Ovary (tissue), 7 donors: Measurements from ENCODE around the gene C17orf114.

Experiments
- DNase-seq, 5 donors: peaks; one replicate each; pipeline ENCODE4 v3.0.0-alpha.2; 2019 to 2020
- H3K27ac ChIP-seq, 2 donors: fragments of 200-600 bp; one replicate each; pipeline versions ENCODE4 v1.5.1 to v1.8.0; 2019 to 2022
- H3K27me3 ChIP-seq: fragments of 200-600 bp; one replicate; pipeline ENCODE4 v1.8.0; 2022
- H3K36me3 ChIP-seq: fragments of 200-600 bp; sonication (generic); one replicate; pipeline ENCODE4 v1.5.1; 2019
- H3K4me1 ChIP-seq: one replicate; pipeline ENCODE4 v1.8.1; 2013; ENCODE audit warnings: mild to moderate bottlenecking, moderate library complexity; ENCODE audit not compliant: insufficient read depth
- H3K4me3 ChIP-seq: fragments of 200-600 bp; sonication (generic); one replicate; pipeline ENCODE4 v1.5.1; 2017
- H3K9me3 ChIP-seq, 2 donors: fragments of 200-600 bp in 1 of 2; sonication (generic) in 1 of 2; one replicate each; pipeline versions ENCODE4 v1.5.1 to v1.8.1; 2013 to 2019; ENCODE audit warnings: mild to moderate bottlenecking in 1 of 2, moderate library complexity in 1 of 2
- CTCF ChIP-seq, 3 donors: fragments of 450-650 bp in 2 of 3; fragments of 200-600 bp in 1 of 3; IDR thresholded peaks; one replicate each; pipeline versions ENCODE4 v1.5.1 to v1.8.0; 2016 to 2022; ENCODE audit warnings: antibody characterized with exemption in 3 of 3, mild to moderate bottlenecking in 1 of 3
- EP300 ChIP-seq: sonication (generic); formaldehyde crosslinking; IDR thresholded peaks from one replicate; pipeline ENCODE4 v1.6.1; 2017; ENCODE audit warnings: antibody characterized with exemption
- POLR2A ChIP-seq: fragments of 450-650 bp; IDR thresholded peaks from one replicate; pipeline ENCODE4 v1.6.1; 2017; ENCODE audit warnings: antibody characterized with exemption, mild to moderate bottlenecking, moderate library complexity
- WGBS, 3 donors: extraction: QIAGEN DNeasy Blood & Tissue Kit in 1 of 3; methylation state at CpG; one replicate each; pipeline versions ENCODE4 v1.1.5 to v1.1.7; 2013 to 2017; 5-methylcytosine and 5-hydroxymethylcytosine counted together
- intact Hi-C, 4 donors: fragments of 100-400 bp; cut with DNase I; formaldehyde crosslinking; loops; one replicate each; pipeline versions ENCODE4 v1.11.0 to v1.15.1; 2022 to 2023
- donor health status: DM: no; HTN: no; CAD: no; lungs with moderate emphysema.
- donor health status: DM: no; HTN: no; CAD: no.
- donor health status: Bipolar disorder and iron deficiency.
- donor health status: DM: no; HTN: no; CAD: no.
- donor health status: DM: yes; HTN: yes; CAD: no.

The C17orf114 gene

GRCh38 chr17:4807605-4808377 lies 5.7 kb upstream of the C17orf114 start:
- Histone ChIP-seq H3K27ac (peak overlapping the region in 1 of 2 donors; percentile 26), H3K4me3 (peak overlapping the region; percentile 84), H3K36me3 (no peaks in the 10 kb centered on the region), H3K4me1 (peaks cover 8% of the 10 kb centered on the region), H3K9me3 (no peaks in the 10 kb centered on the region), H3K27me3 (no peaks in the 10 kb centered on the region)
- peak; percentile 30 to 58 (median 54) for DNase-seq
- intact Hi-C loops: no loop called here
- TF ChIP-seq EP300 (no peak), CTCF (IDR thresholded peaks at IDR 0.05) (no peak), POLR2A (no peak)
- 26 to 28% (median 26%) methylated on average over 32 of the region's 32 CpGs for WGBS, 3 donors

- H3K27me3 ChIP-seq: no peaks in the 10 kb centered on the region
- H3K4me1 ChIP-seq: peaks cover 8% of the 10 kb centered on the region
- H3K4me3 ChIP-seq: peak within 1 kb of the TSS; percentile 84
- H3K27ac ChIP-seq: peak within 1 kb of the TSS; percentile 32 to 36
- no peaks in the 10 kb centered on the region for H3K9me3 ChIP-seq
- TF ChIP-seq EP300 (no peak), POLR2A (peak; percentile 13)
- WGBS, 3 donors: 0 to 1% (median 1%) methylated on average over 55 to 106 of the region's 106 CpGs
- intact Hi-C loops: no loop called here
- peak; percentile 71 to 88 (median 79) for DNase-seq
- no peaks in the 10 kb centered on the region for H3K36me3 ChIP-seq
Measured at GRCh38 chr17:4806777-4807604, 4.9 kb upstream of the C17orf114 start, which contains the start of gene PLD2. Gene PLD2, plus strand, starts transcription at chr17:4807152. Its CDS starts 621 bp downstream, at chr17:4807773.

GRCh38 chr17:4806456-4806776 lies 4.3 kb upstream of the C17orf114 start:
- no peaks in the 10 kb centered on the region for H3K27me3 ChIP-seq
- intact Hi-C loops: no loop called here
- no peak for DNase-seq

GRCh38 chr17:4800462-4801196 lies 1.5 kb downstream of the C17orf114 start:
- intact Hi-C loops: no loop called here
- no peaks in the 10 kb centered on the region for H3K9me3 ChIP-seq
- peaks cover 4% of the 10 kb centered on the region for H3K4me1 ChIP-seq
- no peak overlapping the region for H3K27ac ChIP-seq
- H3K4me3 ChIP-seq: no peak overlapping the region
- DNase-seq: no peak
- no peaks in the 10 kb centered on the region for H3K36me3 ChIP-seq
- no peak for TF ChIP-seq CTCF (IDR thresholded peaks at IDR 0.05)
- no peak for TF ChIP-seq EP300
- TF ChIP-seq POLR2A: no peak
- 62 to 76% (median 73%) methylated on average over 10 of the region's 10 CpGs for WGBS, 3 donors
- no peaks in the 10 kb centered on the region for H3K27me3 ChIP-seq

More at GRCh38 chr17:4806456-4806776, 4.3 kb upstream of the C17orf114 start:
- Histone ChIP-seq H3K9me3 (no peaks in the 10 kb centered on the region), H3K36me3 (no peaks in the 10 kb centered on the region), H3K4me3 (peak overlapping the region; percentile 84), H3K27ac (peak overlapping the region in 1 of 2 donors; percentile 36), H3K4me1 (peaks cover 8% of the 10 kb centered on the region)
- WGBS, 3 donors: 1 to 2% (median 2%) methylated on average over 14 to 16 of the region's 16 CpGs
- TF ChIP-seq POLR2A (no peak), EP300 (no peak), CTCF (IDR thresholded peaks at IDR 0.05) (no peak)
